Left renal cortex interstitium (tissue), 4 donors: ENCODE results near the gene ADAMTSL4. TPM values are rescaled to one million over a fixed set of nuclear protein-coding genes. Genes with fewer than 3 reads are reported as not detected.
A peak's percentile ranks its signal among the peaks of the same experiment; 100 is the strongest.

ENCODE experiments used
- DNase-seq, 4 donors: peaks; one replicate each; pipeline ENCODE4 v3.0.0-alpha.2; 2013; ENCODE audit warnings: low read depth in 4 of 4, low spot score in 2 of 4, missing footprints in 1 of 4
- polyA plus RNA-seq, 4 donors: library from polyadenylated mRNA; unstranded; fragments of 120-200 nt; gene quantifications; one replicate each; pipeline ENCODE4 v1.2.1, GENCODE V29; 2013; ENCODE audit not compliant: insufficient read length in 4 of 4

ADAMTSL4 gene
- polyA plus RNA-seq, result 10 to 100 TPM; 12.7 to 19.5 (median 16.3) TPM

DNA sequence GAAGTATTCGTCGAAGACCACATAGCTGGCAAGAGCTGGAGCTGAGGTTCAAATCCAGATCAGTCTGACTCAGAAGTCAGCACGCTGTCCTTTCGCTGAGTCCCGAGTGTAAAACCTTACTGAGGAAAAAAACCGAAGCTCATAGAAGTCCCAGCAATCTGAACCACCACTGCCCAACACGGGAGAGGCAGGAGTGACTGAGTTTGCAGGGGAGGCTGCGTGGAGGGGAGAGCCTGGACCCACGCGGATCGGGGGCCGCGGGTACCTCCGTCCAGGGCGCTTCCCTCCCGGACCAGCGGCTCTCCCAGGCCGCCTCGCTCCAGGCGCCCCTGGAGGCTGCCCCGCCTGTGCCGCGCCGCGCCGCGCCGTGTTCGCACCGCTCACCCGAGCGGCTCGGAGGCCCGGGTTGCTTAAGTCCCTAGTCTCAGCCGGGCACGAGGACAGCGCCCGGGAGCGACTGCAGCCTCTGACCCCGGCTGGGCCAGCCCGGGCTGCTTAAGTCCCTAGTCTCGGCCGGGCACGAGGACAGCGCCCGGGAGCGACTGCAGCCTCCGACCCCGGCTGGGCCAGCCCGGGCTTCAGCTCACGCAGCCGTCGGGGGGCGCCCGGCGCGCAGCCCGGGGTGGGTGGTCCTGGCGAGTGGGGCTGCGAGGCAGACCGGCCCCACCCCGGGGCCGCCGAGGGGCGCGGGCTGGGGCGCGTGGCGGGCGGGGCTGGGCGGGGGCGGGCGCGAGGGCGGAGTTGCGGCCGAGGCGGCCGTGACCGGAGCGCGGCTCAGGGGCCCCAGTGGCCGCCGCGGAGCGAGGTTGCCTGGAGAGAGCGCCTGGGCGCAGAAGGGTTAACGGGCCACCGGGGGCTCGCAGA, at the start of gene ADAMTSL4:
Gene ADAMTSL4, plus strand, starts transcription at position 777 of the 864 bp plus-strand sequence. CDS start 2,881 bp downstream, outside the sequence.
- DNase-seq, result no peak

DNA sequence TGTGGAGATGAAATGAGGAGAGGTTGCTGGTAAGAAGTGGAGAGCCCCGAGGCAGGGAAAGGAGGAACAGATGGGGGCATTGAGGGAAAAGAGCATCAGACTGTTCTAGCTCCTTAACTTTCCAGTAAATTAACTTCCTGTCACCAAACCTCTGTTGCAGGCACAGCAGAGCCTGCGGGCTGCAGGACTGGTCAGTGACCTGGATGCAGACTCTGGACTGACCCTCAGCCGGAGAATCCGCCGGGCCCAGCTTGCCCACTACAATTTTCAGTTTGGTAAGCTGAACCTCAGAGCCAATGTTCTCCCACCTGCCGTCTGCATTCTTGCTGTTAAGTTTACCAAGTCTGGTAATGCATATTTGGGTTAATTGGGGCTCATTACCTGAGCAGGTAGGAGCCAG, 43.8 kb upstream of the ADAMTSL4 start:
- DNase-seq, result no peak

DNA sequence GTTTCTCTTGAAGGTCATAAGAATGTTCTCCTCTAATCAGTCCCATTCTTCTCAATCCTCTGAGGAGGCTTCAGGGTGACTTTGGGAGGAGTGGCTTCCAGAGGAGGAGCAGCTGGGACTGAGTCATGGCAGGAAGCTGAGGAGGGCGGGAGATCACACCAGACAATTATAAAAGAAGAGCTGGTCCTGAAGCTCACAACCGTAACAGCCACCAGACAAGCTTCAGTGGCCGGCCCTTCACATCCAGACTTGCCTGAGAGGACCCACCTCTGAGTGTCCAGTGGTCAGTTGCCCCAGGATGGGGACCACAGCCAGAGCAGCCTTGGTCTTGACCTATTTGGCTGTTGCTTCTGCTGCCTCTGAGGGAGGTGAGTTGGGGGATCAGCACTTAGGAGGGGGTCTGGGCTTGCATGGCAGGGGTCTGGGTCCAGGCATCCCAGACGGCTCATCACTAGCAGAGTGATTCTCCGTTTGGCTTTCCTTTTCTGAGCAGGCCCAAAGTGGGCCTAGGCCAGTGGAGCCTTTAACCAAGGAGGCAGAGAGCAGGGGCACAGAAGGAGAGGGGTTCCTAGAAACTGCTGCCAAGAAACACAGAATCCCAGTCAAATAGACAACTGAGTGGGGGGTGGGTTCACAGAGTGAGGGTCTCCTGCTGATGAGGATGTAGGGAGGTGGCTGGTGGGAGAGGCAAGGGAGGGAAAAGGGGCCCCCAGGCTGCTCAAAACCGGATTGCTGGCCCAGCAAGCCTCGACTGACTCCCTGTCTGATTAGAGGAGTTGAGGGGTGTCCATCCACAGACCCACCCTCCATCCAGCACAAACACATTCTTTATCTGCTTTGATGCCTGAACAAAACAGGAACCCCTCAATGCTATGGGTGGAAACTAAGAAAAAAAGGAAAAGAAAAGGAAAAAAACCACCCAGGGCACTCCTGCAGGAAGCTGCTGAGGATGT, 41.0 kb upstream of the ADAMTSL4 start, which contains the start of gene ECM1:
Gene ECM1, plus strand, starts transcription at position 198 of the 953 bp plus-strand sequence. Its CDS starts 101 bp downstream, at position 299.
- no peak for DNase-seq

DNA sequence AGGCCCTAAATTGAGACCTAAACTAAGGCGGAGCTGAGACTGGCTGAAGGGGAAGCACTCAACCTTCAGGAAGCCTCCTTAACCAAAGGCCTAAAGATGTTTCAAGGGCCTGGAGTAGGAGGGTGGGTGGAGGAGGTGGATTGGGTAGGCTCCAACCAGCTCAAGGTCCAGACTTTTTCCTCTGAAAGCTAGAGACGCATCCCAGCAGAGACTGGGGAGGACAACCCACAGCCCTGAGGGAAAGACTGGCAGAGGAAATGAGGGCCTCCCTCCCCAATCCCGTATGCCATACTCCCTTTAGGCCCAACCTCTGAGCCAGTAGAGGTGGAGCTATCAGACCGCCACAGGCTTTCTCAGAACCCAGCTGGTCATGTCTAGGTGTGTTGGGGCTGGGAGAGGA, 40.2 kb upstream of the ADAMTSL4 start:
- no peak for DNase-seq

DNA sequence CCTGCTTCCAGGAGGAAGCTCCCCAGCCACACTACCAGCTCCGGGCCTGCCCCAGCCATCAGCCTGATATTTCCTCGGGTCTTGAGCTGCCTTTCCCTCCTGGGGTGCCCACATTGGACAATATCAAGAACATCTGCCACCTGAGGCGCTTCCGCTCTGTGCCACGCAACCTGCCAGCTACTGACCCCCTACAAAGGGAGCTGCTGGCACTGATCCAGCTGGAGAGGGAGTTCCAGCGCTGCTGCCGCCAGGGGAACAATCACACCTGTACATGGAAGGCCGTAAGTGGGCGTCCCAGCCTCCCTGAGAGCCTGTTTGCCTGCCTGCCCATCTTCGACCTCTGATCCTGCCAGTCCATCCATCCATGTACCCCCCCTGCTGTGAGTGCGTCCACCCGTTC, 37.7 kb upstream of the ADAMTSL4 start:
- DNase-seq, result no peak

GRCh38 chr1:150511985-150512660, 37.1 kb upstream of the ADAMTSL4 start:
- DNase-seq, result no peak

GRCh38 chr1:150512846-150513245, 36.4 kb upstream of the ADAMTSL4 start:
- no peak for DNase-seq

DNA sequence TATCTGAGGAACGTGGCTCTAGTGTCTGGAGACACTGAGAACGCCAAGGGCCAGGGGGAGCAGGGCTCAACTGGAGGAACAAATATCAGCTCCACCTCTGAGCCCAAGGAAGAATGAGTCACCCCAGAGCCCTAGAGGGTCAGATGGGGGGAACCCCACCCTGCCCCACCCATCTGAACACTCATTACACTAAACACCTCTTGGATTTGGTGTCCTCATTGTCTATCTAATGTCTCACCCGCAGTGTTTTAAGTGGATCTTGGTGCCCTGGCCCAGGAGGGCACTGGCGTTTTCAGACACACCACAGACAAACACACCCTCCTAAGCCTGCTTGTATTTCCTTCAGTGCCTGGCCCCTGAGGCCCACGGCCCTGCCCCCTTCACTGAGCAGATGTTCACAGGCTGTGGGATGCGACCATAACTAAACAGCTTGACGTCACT, 35.8 kb upstream of the ADAMTSL4 start:
- DNase-seq, result no peak

DNA sequence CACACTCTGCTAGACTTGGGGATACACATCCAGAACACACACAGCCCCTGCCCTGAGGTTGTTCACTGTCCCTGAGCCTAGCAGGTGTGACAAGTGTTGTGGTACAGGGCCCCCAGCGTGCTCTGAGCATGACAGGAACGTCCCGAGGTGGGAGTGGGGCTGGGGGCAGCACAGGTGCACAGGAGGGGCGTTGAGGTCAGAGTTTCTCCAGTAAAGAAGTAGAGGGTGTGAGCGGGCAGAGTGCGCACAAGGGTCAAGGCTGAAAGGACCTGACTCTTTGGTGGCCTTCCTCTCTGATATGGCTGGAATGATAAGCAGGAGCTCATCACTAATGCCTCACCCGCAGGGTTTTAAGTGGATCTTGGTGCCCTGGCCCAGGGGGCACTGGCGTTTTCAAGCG, 34.9 kb upstream of the ADAMTSL4 start:
- no peak for DNase-seq

GRCh38 chr1:150514913-150515327, 34.3 kb upstream of the ADAMTSL4 start:
- no peak for DNase-seq

DNA sequence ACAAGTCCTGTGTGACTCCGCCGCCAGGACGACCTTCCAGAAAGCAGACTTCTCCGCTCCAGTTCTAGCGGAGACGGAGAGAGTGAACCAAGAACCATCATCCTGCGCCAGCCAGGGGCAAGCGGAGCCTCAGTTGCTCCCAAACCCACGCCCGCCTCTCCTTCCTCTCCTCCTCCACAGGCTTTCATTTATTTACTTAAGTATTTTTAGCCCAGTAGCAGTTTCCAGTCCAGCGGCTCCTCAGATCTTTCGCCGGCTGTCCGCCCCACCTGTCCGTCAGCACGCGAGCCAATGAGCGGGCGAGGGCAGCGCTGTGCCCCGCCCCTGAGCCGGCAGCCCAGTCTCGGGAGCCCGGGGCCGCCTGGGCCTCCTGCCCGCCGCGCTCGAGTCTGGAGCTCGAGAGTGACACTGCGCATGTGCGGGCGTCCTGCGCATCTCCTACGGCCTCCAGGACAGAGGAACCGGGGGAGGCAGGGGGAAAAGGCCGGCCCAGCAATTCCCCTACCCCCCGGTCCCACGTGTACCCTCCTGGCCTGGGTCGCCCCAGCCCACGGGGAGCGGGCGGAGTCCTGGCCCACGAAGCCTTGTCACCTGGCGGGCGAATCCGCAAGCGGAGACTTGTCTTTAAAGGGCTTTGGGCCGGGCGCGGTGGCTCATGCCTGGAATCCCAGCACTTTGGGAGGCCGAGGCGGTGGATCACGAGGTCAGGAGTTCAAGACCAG, 33.7 kb upstream of the ADAMTSL4 start, which contains the start of gene FALEC:
Gene FALEC, plus strand, starts transcription at position 425 of the 722 bp plus-strand sequence.
- DNase-seq, result peak; percentile 71 to 91 (median 84)

DNA sequence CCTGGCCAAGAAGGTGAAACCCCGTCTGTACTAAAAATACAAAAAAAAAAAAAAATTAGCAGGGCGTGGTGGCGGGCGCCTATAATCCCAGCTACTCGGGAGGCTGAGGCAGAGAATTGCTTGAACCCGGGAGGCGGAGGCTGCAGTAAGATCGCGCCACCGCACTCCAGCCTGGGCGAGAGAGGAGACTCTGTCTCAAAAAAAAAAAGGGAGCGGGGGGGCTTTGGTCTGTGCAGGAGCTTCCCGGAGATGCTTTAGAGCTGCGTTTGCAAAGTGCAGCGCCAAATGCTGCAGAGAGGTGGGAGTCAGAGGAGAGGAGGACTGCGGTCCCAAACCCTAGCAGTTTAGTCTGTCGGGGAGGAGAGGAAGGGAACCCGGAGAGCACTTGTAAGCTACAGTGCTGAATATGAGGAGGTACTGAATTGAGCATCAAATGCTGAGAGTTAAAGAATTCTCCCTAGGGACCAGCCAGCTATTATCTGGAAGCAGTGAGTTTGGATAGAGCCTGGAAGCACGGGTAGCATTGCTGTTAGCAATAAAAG, 33.1 kb upstream of the ADAMTSL4 start:
- DNase-seq, result no peak

DNA sequence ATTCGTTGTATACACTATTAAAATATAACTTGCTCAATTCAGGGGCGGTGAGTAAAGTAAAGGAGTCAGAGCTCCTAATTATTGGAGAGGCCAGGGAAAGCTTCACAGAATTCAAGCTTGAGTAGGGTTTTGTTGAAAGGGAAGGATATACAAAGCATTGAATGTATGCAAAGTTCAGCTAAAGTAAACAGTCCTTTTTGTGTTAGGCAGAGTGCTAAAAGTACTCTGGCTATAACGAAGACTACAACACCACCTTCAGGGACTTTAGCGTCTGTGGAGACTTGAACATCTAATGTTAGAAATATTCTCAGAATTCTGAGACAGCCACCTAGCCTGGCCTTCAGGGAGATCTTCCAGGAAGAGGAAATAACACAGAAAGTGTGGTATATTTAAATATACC, 32.6 kb upstream of the ADAMTSL4 start:
- no peak for DNase-seq

DNA sequence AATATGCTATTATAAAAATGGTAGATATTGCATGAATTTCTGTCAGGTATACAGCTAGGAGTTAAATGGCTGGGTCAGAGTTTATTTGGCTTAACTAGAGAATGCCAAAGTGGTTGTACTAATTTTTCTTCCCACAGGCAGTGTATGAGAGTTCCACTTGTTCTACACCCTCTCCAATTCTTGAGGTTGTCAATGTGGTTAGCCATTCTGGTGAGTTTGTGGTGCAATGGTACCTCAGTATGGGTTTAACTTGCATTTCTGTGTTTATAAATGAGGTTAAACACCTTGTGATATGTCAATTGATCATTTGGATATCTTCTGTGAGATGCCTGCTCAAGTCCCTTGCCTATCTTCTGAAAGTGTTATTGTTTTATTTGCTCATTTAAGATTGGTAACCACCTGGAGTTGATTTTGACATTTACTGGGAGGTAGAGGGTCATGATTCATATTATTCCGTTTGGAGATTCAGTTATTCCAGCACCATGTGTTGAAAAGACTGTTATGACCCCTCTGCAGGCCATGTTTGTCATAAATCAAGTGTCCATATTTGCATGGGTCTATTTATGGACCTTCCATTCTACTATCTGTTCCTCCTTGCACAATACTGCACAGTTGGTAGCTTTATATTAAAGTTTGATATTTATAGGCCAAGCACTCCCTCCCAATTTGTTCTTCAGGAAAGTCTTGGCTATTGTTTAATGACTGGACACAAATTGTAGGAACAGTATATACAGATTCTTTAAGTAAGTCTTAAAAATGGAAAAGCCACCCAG, 27.8 kb upstream of the ADAMTSL4 start:
- no peak for DNase-seq

GRCh38 chr1:150525348-150525747, 23.9 kb upstream of the ADAMTSL4 start:
- DNase-seq, result no peak

- DNase-seq, result no peak
These were observed 21.0 kb upstream of the ADAMTSL4 start for GRCh38 chr1:150528196-150528595.

DNA sequence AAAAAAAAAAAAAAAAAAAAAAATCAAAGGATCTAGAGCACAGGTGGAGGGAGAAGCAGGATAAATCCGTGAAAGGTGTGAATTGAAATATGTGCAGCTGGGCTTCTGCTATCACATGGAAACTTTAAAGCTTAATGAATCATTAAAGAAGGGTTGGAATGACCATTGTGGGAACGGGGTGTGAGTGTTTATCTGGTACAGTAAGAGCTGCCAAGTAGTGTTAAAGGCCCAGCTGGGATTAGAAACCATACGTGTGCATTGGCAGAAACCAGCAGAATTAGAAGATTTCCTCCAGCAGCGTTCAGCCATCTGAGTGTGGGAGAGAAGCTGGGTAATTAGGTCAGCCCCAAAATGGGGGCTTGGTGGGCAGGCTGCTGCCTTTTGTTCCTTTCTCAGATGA, 20.2 kb upstream of the ADAMTSL4 start:
- DNase-seq, result no peak

DNA sequence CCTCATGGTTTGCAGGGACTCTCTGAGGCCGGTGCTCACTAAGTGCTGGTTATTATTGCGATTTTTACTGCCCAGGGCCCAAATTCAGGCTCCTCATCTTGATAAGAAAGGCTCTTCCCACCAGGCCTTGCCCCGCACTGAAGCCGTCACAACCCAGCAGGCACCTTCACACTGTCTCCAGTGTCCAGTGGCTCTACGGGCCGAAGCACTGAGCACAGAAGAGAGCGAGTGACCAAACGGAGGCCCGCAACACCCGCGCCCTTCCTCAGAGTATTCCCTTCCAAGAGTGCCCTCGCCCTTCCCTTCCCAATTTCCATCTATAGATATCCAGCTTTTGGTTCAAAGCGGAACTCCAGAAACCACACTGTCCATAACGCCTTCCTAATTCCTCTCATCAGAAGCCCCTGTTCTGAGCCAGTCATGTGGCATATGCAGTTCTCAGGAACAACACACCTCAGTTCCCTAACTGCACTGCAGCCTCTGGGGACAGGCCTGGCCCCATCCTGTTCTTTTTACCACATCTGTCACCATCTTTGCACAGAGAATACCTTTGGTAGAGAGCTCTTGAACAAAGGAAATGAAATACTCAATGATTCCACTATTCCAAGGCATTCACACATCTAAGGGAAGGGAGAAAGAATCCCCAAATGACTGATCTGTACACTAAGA, 18.6 kb upstream of the ADAMTSL4 start:
- no peak for DNase-seq
